Trophoblast cell (in vitro differentiated cells and primary cell): ENCODE data around the gene DYNLT3.

Source experiments
- DNase-seq, 2 donors: peaks; one replicate each; pipeline ENCODE4 v3.0.0-alpha.2; 2016
- H2AFZ ChIP-seq: 2 replicates; pipeline ENCODE4 v1.6.1; 2013; ENCODE audit warnings: low read length, moderate library complexity, mild to moderate bottlenecking; ENCODE audit not compliant: insufficient read depth, poor library complexity
- H2AK5ac ChIP-seq: 2 replicates; pipeline ENCODE4 v1.6.1; 2013; ENCODE audit warnings: mild to moderate bottlenecking, low read length
- H2BK120ac ChIP-seq: 2 replicates; pipeline ENCODE4 v1.6.1; 2013; ENCODE audit warnings: low read length, mild to moderate bottlenecking, moderate library complexity; ENCODE audit not compliant: insufficient read depth, poor library complexity
- H2BK12ac ChIP-seq: 2 replicates; pipeline ENCODE4 v1.6.1; 2013; ENCODE audit warnings: mild to moderate bottlenecking, low read length, moderate library complexity
- H2BK5ac ChIP-seq: 2 replicates; pipeline ENCODE4 v1.6.1; 2013; ENCODE audit warnings: low read length, low read depth, moderate library complexity, mild to moderate bottlenecking; ENCODE audit not compliant: poor library complexity
- H3K14ac ChIP-seq: 2 replicates; pipeline ENCODE4 v1.6.1; 2013; ENCODE audit warnings: mild to moderate bottlenecking, low read length
- H3K18ac ChIP-seq: 2 replicates; pipeline ENCODE4 v1.6.1; 2013; ENCODE audit warnings: mild to moderate bottlenecking, low read length
- H3K23ac ChIP-seq: 2 replicates; pipeline ENCODE4 v1.6.1; 2013; ENCODE audit warnings: low read length
- H3K27ac ChIP-seq: 2 replicates; pipeline ENCODE4 v1.5.1; 2013; ENCODE audit warnings: low read depth, mild to moderate bottlenecking, inconsistent platforms, low read length, moderate library complexity
- H3K27me3 ChIP-seq: 2 replicates; pipeline ENCODE4 v1.6.1; 2013; ENCODE audit warnings: inconsistent platforms, mild to moderate bottlenecking, low read length, moderate library complexity; ENCODE audit not compliant: insufficient read depth
- H3K36me3 ChIP-seq, 2 experiments: 1 replicate in 1 of 2; 2 replicates in 1 of 2; pipeline ENCODE4 v1.6.1; 2013; ENCODE audit warnings: low read length in 2 of 2, mild to moderate bottlenecking in 2 of 2, moderate library complexity in 1 of 2; ENCODE audit not compliant: insufficient read depth in 2 of 2, control insufficient read depth in 1 of 2
- H3K4ac ChIP-seq: 2 replicates; pipeline ENCODE4 v1.6.1; 2013; ENCODE audit warnings: low read depth, mild to moderate bottlenecking, low read length, moderate library complexity
- H3K4me1 ChIP-seq, 2 experiments: 1 replicate in 1 of 2; 2 replicates in 1 of 2; pipeline ENCODE4 v1.6.1; 2013; ENCODE audit warnings: low read length in 2 of 2, mild to moderate bottlenecking in 2 of 2, moderate library complexity in 1 of 2; ENCODE audit not compliant: insufficient read depth in 2 of 2, control insufficient read depth in 1 of 2
- H3K4me2 ChIP-seq: 2 replicates; pipeline ENCODE4 v1.6.1; 2013; ENCODE audit warnings: inconsistent platforms, mild to moderate bottlenecking, low read length, moderate library complexity
- H3K4me3 ChIP-seq: 2 replicates; pipeline ENCODE4 v1.5.1; 2013; ENCODE audit warnings: mild to moderate bottlenecking, low read depth, low read length, inconsistent platforms
- H3K79me1 ChIP-seq: one replicate; pipeline ENCODE4 v1.6.1; 2013; ENCODE audit warnings: low read length
- H3K79me2 ChIP-seq: 2 replicates; pipeline ENCODE4 v1.6.1; 2013; ENCODE audit warnings: low read length, mild to moderate bottlenecking; ENCODE audit not compliant: control insufficient read depth, insufficient read depth, poor library complexity
- H3K9ac ChIP-seq: 2 replicates; pipeline ENCODE4 v1.6.1; 2013; ENCODE audit warnings: mild to moderate bottlenecking, low read length
- H3K9me3 ChIP-seq: 2 replicates; pipeline ENCODE4 v1.6.1; 2013; ENCODE audit warnings: low read depth, mild to moderate bottlenecking, control low read depth, inconsistent platforms, low read length; ENCODE audit not compliant: insufficient read depth
- H4K12ac ChIP-seq: 2 replicates; pipeline ENCODE4 v1.6.1; 2013; ENCODE audit warnings: low read depth, mild to moderate bottlenecking, low read length, moderate library complexity
- H4K8ac ChIP-seq: 2 replicates; pipeline ENCODE4 v1.6.1; 2013; ENCODE audit warnings: low read depth, mild to moderate bottlenecking, low read length, moderate library complexity
- H4K91ac ChIP-seq: one replicate; pipeline ENCODE4 v1.6.1; 2013; ENCODE audit warnings: low read depth, mild to moderate bottlenecking, low read length, moderate library complexity
- WGBS: extraction: QIAGEN DNeasy Blood & Tissue Kit; methylation state at CpG from one replicate; pipeline ENCODE4 v1.1.7; 2013; ENCODE audit warnings: missing lambda C conversion rate; ENCODE audit not compliant: insufficient read length, insufficient coverage; ENCODE audit errors: extremely low coverage; 5-methylcytosine and 5-hydroxymethylcytosine counted together

Gene DYNLT3

GRCh38 chrX:37876716-37877115 lies 29.3 kb upstream of the DYNLT3 start:
- Histone ChIP-seq H3K9me3 (no peaks in the 10 kb centered on the region), H4K8ac (no peak overlapping the region), H3K18ac (no peak overlapping the region), H2BK5ac (no peak overlapping the region), H3K9ac (no peak overlapping the region), H2AK5ac (no peak overlapping the region), H3K27me3 (no peaks in the 10 kb centered on the region), H3K4me2 (no peak overlapping the region), H2AFZ (no peak overlapping the region), H3K36me3 (no peaks in the 10 kb centered on the region), H3K79me1 (peaks cover 2% of the 10 kb centered on the region), H3K4ac (no peak overlapping the region), H4K12ac (no peak overlapping the region), H3K4me3 (no peak overlapping the region), H4K91ac (no peak overlapping the region), H3K79me2 (no peaks in the 10 kb centered on the region), H3K27ac (no peak overlapping the region), H2BK12ac (no peak overlapping the region), H2BK120ac (no peak overlapping the region), H3K23ac (no peak overlapping the region), H3K4me1 (no peaks in the 10 kb centered on the region), H3K14ac (no peak overlapping the region)
- DNase-seq, result no peak
- WGBS, result no CpG with 5 or more reads among the region's 4 CpGs

DNA sequence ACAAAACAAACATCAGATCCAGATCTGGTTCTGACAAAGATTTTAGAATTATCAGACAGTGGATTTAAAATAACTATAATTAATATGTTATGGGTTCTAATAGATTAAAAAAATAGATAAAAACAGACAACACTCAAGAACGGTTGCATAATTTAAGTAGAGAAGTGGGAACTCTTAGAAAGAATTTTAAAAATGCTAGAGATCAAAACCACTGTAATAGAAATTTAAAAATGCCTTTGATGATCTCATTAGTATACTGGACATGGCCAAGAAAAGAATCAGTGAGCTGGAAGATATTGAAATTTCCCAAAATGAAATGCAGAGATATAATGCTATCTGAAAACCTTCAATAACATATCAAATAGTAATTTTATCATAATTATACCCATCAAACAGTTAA lies 28.3 kb upstream of the DYNLT3 start:
- no peak overlapping the region for H2BK120ac ChIP-seq
- H3K27me3 ChIP-seq, result no peaks in the 10 kb centered on the region
- no peak overlapping the region for H3K4me3 ChIP-seq
- no peak overlapping the region for H4K12ac ChIP-seq
- H3K9me3 ChIP-seq, result no peaks in the 10 kb centered on the region
- no peak overlapping the region for H2AK5ac ChIP-seq
- no peaks in the 10 kb centered on the region for H3K4me1 ChIP-seq
- no peak overlapping the region for H4K8ac ChIP-seq
- H3K4me2 ChIP-seq, result no peak overlapping the region
- H3K9ac ChIP-seq, result no peak overlapping the region
- H3K27ac ChIP-seq, result no peak overlapping the region
- no peak overlapping the region for H3K4ac ChIP-seq
- H3K79me2 ChIP-seq, result no peaks in the 10 kb centered on the region
- no peak overlapping the region for H3K18ac ChIP-seq
- H3K36me3 ChIP-seq, result no peaks in the 10 kb centered on the region
- H2AFZ ChIP-seq, result no peak overlapping the region
- H3K23ac ChIP-seq, result no peak overlapping the region
- no peak overlapping the region for H2BK5ac ChIP-seq
- DNase-seq, result no peak
- no peak overlapping the region for H4K91ac ChIP-seq
- no CpG with 5 or more reads among the region's 1 CpG for WGBS
- no peak overlapping the region for H2BK12ac ChIP-seq
- peaks cover 2% of the 10 kb centered on the region for H3K79me1 ChIP-seq
- H3K14ac ChIP-seq, result no peak overlapping the region

DNA sequence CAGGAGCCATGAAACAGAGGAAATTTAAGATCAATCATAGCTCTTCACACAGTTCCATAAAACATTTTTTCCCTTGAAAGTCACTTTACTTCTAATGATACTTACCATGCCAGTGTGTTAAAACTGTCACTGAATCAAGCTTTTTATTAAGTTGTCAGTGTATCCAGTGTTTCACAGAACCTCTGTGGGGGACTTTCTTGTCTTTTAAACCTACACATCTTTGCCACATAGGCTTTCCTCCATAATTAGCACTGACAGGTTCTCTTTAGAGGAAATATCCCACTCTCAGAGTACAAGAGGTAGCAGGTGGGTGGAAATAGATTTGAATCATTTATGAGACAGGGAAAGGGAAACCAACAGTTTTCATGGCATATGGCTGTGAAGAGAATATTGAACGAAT lies 25.8 kb upstream of the DYNLT3 start:
- H3K9me3 ChIP-seq, result no peaks in the 10 kb centered on the region
- no peak overlapping the region for H3K4me2 ChIP-seq
- no peak overlapping the region for H4K8ac ChIP-seq
- H3K4me1 ChIP-seq, result no peaks in the 10 kb centered on the region
- no peak overlapping the region for H3K9ac ChIP-seq
- no peak overlapping the region for H2AFZ ChIP-seq
- H3K23ac ChIP-seq, result no peak overlapping the region
- H3K79me1 ChIP-seq, result peaks cover 2% of the 10 kb centered on the region
- no peak overlapping the region for H3K4ac ChIP-seq
- no peak overlapping the region for H4K12ac ChIP-seq
- WGBS, result no CpG with 5 or more reads among the region's 1 CpG
- no peak for DNase-seq
- H3K14ac ChIP-seq, result no peak overlapping the region
- no peaks in the 10 kb centered on the region for H3K27me3 ChIP-seq
- H3K79me2 ChIP-seq, result no peaks in the 10 kb centered on the region
- no peak overlapping the region for H2BK12ac ChIP-seq
- no peaks in the 10 kb centered on the region for H3K36me3 ChIP-seq
- H2AK5ac ChIP-seq, result no peak overlapping the region
- H2BK120ac ChIP-seq, result no peak overlapping the region
- no peak overlapping the region for H4K91ac ChIP-seq
- H3K18ac ChIP-seq, result no peak overlapping the region
- H3K4me3 ChIP-seq, result no peak overlapping the region
- H3K27ac ChIP-seq, result no peak overlapping the region
- no peak overlapping the region for H2BK5ac ChIP-seq

DNA sequence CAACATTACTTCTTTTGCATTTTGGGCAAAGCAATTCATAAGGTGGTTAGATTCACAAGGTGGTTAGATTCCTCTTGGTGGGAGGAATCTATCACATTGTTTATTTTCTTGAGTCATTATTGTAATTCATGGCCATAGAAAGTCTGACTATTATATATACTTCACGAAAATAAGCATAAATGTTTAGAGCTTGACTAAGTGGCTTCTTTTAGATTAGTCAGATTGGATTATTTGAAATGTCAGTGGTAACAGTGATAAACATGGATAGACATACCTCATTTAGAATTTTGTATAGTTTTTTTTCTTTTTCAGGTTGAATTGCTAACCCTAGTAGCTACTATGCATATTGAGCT lies 24.9 kb upstream of the DYNLT3 start:
- Histone ChIP-seq H3K4ac (no peak overlapping the region), H3K14ac (no peak overlapping the region), H3K23ac (no peak overlapping the region), H2BK120ac (no peak overlapping the region), H2BK12ac (no peak overlapping the region), H3K9ac (no peak overlapping the region), H2AK5ac (no peak overlapping the region), H3K4me2 (no peak overlapping the region), H3K79me1 (peaks cover 2% of the 10 kb centered on the region), H4K8ac (no peak overlapping the region), H3K4me1 (no peaks in the 10 kb centered on the region), H4K91ac (no peak overlapping the region), H3K4me3 (no peak overlapping the region), H2AFZ (no peak overlapping the region), H3K9me3 (no peaks in the 10 kb centered on the region), H3K27ac (no peak overlapping the region), H4K12ac (no peak overlapping the region), H2BK5ac (no peak overlapping the region), H3K36me3 (no peaks in the 10 kb centered on the region), H3K27me3 (no peaks in the 10 kb centered on the region), H3K79me2 (no peaks in the 10 kb centered on the region), H3K18ac (no peak overlapping the region)
- DNase-seq, result no peak
- WGBS, result no CpG with 5 or more reads among the region's 1 CpG
